A673 (cell line): ENCODE data around the gene VPS26C. TPM values are rescaled to one million over a fixed set of nuclear protein-coding genes. Genes with fewer than 3 reads are reported as not detected.

Experiments
- BruUV-seq: library from RNA; stranded (reverse); fragments of 400-500 nt; replicated peaks from 2 replicates; lab custom pipeline; 2021; lab: Mats Ljungman, UMichigan
- CTCF ChIA-PET: fragments of 300-600 bp; sonication (Branson Sonifier 250); formaldehyde crosslinking; loops from one replicate; lab custom pipeline; 2022; ENCODE audit warnings: antibody characterized with exemption; lab: Charles Lee
- POLR2A ChIA-PET: fragments of 300-600 bp; sonication (Branson Sonifier 250); formaldehyde crosslinking; loops from one replicate; lab custom pipeline; 2022; ENCODE audit warnings: antibody characterized with exemption; ENCODE audit not compliant: low non-redundant PET; lab: Charles Lee
- DNase-seq: peaks from one replicate; pipeline ENCODE4 v3.0.0-alpha.2; 2015; ENCODE audit warnings: low spot score
- H3K27ac ChIP-seq: fragments of 200-600 bp; sonication (generic); 2 replicates; pipeline ENCODE4 v1.5.1; 2016; ENCODE audit warnings: mixed run types, low read depth, mild to moderate bottlenecking, mixed read lengths, antibody characterized with exemption, low read length; ENCODE audit not compliant: poor library complexity, severe bottlenecking
- H3K27me3 ChIP-seq: fragments of 200-600 bp; sonication (generic); replicated peaks from 2 replicates; pipeline ENCODE4 v1.6.1; 2017; ENCODE audit warnings: mixed run types, low read depth, mild to moderate bottlenecking, mixed read lengths, antibody characterized with exemption, low read length; ENCODE audit not compliant: insufficient read depth, poor library complexity
- H3K36me3 ChIP-seq: fragments of 200-600 bp; sonication (generic); 2 replicates; pipeline ENCODE4 v1.6.1; 2016; ENCODE audit warnings: mixed run types, mild to moderate bottlenecking, mixed read lengths, antibody characterized with exemption, low read length; ENCODE audit not compliant: insufficient read depth, poor library complexity, severe bottlenecking
- H3K4me1 ChIP-seq: fragments of 200-600 bp; sonication (generic); 2 replicates; pipeline ENCODE4 v1.6.1; 2017; ENCODE audit warnings: mixed run types, mild to moderate bottlenecking, mixed read lengths, antibody characterized with exemption, low read length; ENCODE audit not compliant: insufficient read depth, poor library complexity, severe bottlenecking
- H3K4me3 ChIP-seq: fragments of 200-600 bp; sonication (generic); 2 replicates; pipeline ENCODE4 v1.5.1; 2016; ENCODE audit warnings: low read depth, mixed run types, mild to moderate bottlenecking, mixed read lengths, low read length; ENCODE audit not compliant: poor library complexity, severe bottlenecking
- H3K9me3 ChIP-seq: fragments of 200-600 bp; sonication (generic); 2 replicates; pipeline ENCODE4 v1.6.1; 2016; ENCODE audit warnings: mixed run types, low read depth, mild to moderate bottlenecking, mixed read lengths, antibody characterized with exemption, low read length; ENCODE audit not compliant: poor library complexity, severe bottlenecking
- CTCF ChIP-seq: fragments of 300-800, 200-600 bp; sonication (generic); conservative IDR thresholded peaks from 2 replicates; pipeline ENCODE4 v1.5.1; 2017; ENCODE audit warnings: low read depth, mild to moderate bottlenecking, antibody characterized with exemption, low read length, moderate library complexity, mixed read lengths
- EZH2 ChIP-seq: fragments of 200-600 bp; sonication (generic); IDR thresholded peaks from 2 replicates; pipeline ENCODE4 v1.6.1; 2017; ENCODE audit warnings: borderline replicate concordance, low read depth, mild to moderate bottlenecking, mixed read lengths, antibody characterized with exemption, low read length; ENCODE audit not compliant: poor library complexity, severe bottlenecking
- intact Hi-C: fragments of 100-400 bp; cut with micrococcal nuclease; formaldehyde crosslinking; loops from one replicate; pipeline ENCODE4 v1.10.0; 2022; ENCODE audit not compliant: unreplicated experiment
- total RNA-seq: library from RNA; stranded (reverse); gene quantifications from 2 replicates; pipeline ENCODE4 v1.2.3, GENCODE V29; 2021

VPS26C gene
- total RNA-seq, 1 experiment from 2014 or later, result 45.3 TPM

- ChIA-PET CTCF (no interaction called here), POLR2A (no interaction called here)
- Histone ChIP-seq H3K27me3 (no peaks in the 10 kb centered on the region), H3K9me3 (no peaks in the 10 kb centered on the region), H3K27ac (no peak overlapping the region), H3K36me3 (no peaks in the 10 kb centered on the region), H3K4me1 (peaks cover 6% of the 10 kb centered on the region), H3K4me3 (no peak overlapping the region)
- intact Hi-C loops, result no loop called here
- TF ChIP-seq CTCF (no peak), EZH2 (no peak)
- no TSS peak for BruUV-seq
- DNase-seq, result no peak
Measured at GRCh38 chr21:37245151-37245550, 22.0 kb downstream of the VPS26C start.

DNA sequence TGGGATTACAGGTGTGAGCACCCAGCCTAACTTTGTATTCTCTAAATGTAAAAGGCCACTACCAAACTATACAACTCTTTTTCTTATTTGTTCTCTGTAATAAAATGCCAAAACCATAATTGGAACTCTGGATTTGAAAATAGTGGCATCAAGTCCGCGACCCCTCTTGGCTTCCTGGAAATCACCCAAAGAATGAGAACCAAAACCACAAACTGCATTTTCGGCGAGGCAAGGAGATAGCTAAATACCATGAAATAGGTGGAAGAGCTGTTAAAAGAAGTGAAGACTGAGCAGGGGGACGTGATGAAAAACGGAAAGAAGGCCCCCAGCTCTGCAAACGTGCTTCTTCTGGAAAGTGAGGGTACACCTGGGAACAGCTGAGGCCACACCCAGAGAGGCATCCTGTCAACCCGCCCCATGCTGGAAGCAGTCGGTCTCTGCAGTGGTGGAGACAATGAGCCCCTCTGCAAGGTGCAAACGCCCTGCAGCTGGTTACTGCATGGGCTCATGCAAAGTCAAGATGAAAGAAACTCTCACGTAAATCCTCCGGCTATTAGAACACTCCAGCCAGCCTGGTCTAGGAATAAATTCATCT is 22.5 kb downstream of the VPS26C start:
- Histone ChIP-seq H3K9me3 (no peaks in the 10 kb centered on the region), H3K4me3 (no peak overlapping the region), H3K4me1 (peaks cover 5% of the 10 kb centered on the region), H3K36me3 (no peaks in the 10 kb centered on the region), H3K27me3 (no peaks in the 10 kb centered on the region), H3K27ac (no peak overlapping the region)
- intact Hi-C loops, result no loop called here
- BruUV-seq, result no TSS peak
- no peak for DNase-seq
- TF ChIP-seq EZH2, result no peak
- no peak for TF ChIP-seq CTCF
- POLR2A ChIA-PET, result interaction anchor here (0.5 kb wide), 1 partner anchor 34 kb away, joined by 4 read pairs; no protein-coding TSS in a partner anchor
- CTCF ChIA-PET, result no interaction called here

- Histone ChIP-seq H3K4me1 (no peaks in the 10 kb centered on the region), H3K27me3 (no peaks in the 10 kb centered on the region), H3K4me3 (no peak overlapping the region), H3K9me3 (no peaks in the 10 kb centered on the region), H3K27ac (no peak overlapping the region), H3K36me3 (no peaks in the 10 kb centered on the region)
- intact Hi-C loops, result no loop called here
- TF ChIP-seq CTCF (no peak), EZH2 (no peak)
- ChIA-PET POLR2A (interaction anchor here (0.5 kb wide), 1 partner anchor 34 kb away, joined by 4 read pairs; no protein-coding TSS in a partner anchor), CTCF (no interaction called here)
- DNase-seq, result no peak
- BruUV-seq, result no TSS peak
Measured at GRCh38 chr21:37243961-37244360, 23.2 kb downstream of the VPS26C start.
